Caco-2 (cell line): ENCODE results near the gene KCNIP2. TPM values are rescaled to one million over a fixed set of nuclear protein-coding genes. Genes with fewer than 3 reads are reported as not detected.

Experiments used
- BruUV-seq: library from RNA; stranded (reverse); fragments of 400-500 nt; replicated peaks from 2 replicates; lab custom pipeline; 2021; lab: Mats Ljungman, UMichigan
- CTCF ChIA-PET: fragments of 300-600 bp; sonication (Branson Sonifier 250); formaldehyde crosslinking; loops from one replicate; lab custom pipeline; 2022; ENCODE audit warnings: antibody characterized with exemption; lab: Charles Lee
- POLR2A ChIA-PET: fragments of 300-600 bp; sonication (Branson Sonifier 250); formaldehyde crosslinking; loops from one replicate; lab custom pipeline; 2022; ENCODE audit warnings: antibody characterized with exemption; lab: Charles Lee
- DNase-seq, 2 experiments: peaks; one replicate each; pipeline versions ENCODE4 v3.0.0 to v3.0.0-alpha.2; 2020 to 2022
- H3K27me3 ChIP-seq: replicated peaks from 2 replicates; pipeline ENCODE4 v1.6.0; 2011; ENCODE audit warnings: low read length; ENCODE audit not compliant: control insufficient read depth, insufficient read depth
- H3K36me3 ChIP-seq: 2 replicates; pipeline ENCODE4 v1.5.1; 2011; ENCODE audit warnings: low read length; ENCODE audit not compliant: control insufficient read depth, insufficient read depth
- H3K4me1 ChIP-seq: fragments of 250-450 bp; sonication (Bioruptor Pico); 2 replicates; pipeline ENCODE4 v1.5.1; 2020; ENCODE audit warnings: mild to moderate bottlenecking
- H3K4me3 ChIP-seq: 2 replicates; pipeline ENCODE4 v1.5.1; 2011; ENCODE audit warnings: low read depth, mild to moderate bottlenecking, control low read depth, low read length
- H3K9me3 ChIP-seq: fragments of 250-450 bp; sonication (Bioruptor Pico); 2 replicates; pipeline ENCODE4 v1.5.1; 2020; ENCODE audit warnings: mild to moderate bottlenecking, moderate library complexity
- H3K27ac Mint-ChIP-seq: one replicate; pipeline ENCODE4 v1.8.0; 2022; ENCODE audit warnings: mixed read lengths; ENCODE audit not compliant: unreplicated experiment
- H3K27me3 Mint-ChIP-seq: one replicate; pipeline ENCODE4 v1.8.0; 2022; ENCODE audit warnings: mixed read lengths; ENCODE audit not compliant: insufficient read depth, unreplicated experiment
- H3K36me3 Mint-ChIP-seq: one replicate; pipeline ENCODE4 v1.8.0; 2022; ENCODE audit warnings: mild to moderate bottlenecking, mixed read lengths; ENCODE audit not compliant: insufficient read depth, unreplicated experiment
- H3K4me1 Mint-ChIP-seq: one replicate; pipeline ENCODE4 v1.8.0; 2022; ENCODE audit warnings: low read depth, mixed read lengths; ENCODE audit not compliant: unreplicated experiment
- H3K4me3 Mint-ChIP-seq: one replicate; pipeline ENCODE4 v1.8.0; 2022; ENCODE audit warnings: mild to moderate bottlenecking, moderate library complexity, mixed read lengths; ENCODE audit not compliant: unreplicated experiment
- H3K9me3 Mint-ChIP-seq: one replicate; pipeline ENCODE4 v1.8.0; 2022; ENCODE audit warnings: mixed read lengths; ENCODE audit not compliant: unreplicated experiment
- intact Hi-C: fragments of 100-400 bp; cut with micrococcal nuclease; formaldehyde crosslinking; loops from one replicate; pipeline ENCODE4 v1.10.0; 2022; ENCODE audit not compliant: unreplicated experiment
- total RNA-seq: library from RNA; stranded (reverse); gene quantifications from 2 replicates; pipeline ENCODE4 v1.2.3, GENCODE V29; 2022
- TF ChIP-seq, protein P1 (sequence below), 2 experiments: fragments of 200-600 bp in 1 of 2; IDR thresholded peaks; 1 replicate in 1 of 2; 2 replicates in 1 of 2; pipeline versions ENCODE4 v1.5.1 to v1.8.0; 2011 to 2022; ENCODE audit warnings: antibody characterized with exemption in 1 of 2, control low read depth in 1 of 2, inconsistent platforms in 1 of 2, low read depth in 1 of 2, low read length in 1 of 2, mild to moderate bottlenecking in 1 of 2, moderate library complexity in 1 of 2; ENCODE audit not compliant: insufficient read depth in 1 of 2, severe bottlenecking in 1 of 2, unreplicated experiment in 1 of 2

KCNIP2 gene
- total RNA-seq, 1 experiment from 2014 or later: 6.1 TPM

DNA sequence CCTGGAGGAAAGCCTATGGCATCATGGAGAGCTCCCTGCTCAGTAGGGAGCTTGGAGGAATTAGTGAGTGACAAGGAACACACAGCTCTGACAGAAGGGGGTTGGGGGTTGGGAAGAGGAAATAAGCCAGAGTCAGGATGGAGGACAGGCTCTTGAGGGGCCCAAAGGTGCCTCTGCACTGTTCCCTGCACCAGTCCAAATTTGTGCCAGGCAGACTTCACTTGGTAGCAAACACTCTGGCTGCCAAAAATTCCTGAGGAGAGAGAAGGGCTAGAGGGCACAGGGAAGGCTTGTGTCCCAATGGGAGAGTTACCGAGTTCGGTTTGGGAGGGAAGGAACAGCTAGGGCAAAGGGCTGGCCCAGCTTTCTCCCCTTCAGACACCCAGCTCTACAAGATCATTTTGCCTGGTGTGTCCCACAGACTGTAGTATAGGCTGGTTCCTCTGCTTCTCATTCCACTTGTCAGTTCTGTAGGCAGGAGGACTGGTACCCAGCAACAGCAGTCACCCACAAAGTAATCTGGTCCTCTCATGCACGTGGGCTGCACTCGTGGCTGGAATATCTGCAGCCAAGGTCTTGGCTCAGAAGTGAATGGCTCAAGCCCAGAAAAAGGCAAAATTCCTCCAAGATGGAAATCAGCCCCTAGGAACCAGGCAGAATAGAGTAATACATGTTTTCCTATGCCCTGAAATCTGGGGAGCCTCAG lies 8.0 kb upstream of the KCNIP2 start:
- Mint-ChIP-seq H3K9me3 (no peaks in the 10 kb centered on the region), H3K27ac (no peak overlapping the region), H3K27me3 (no peaks in the 10 kb centered on the region), H3K36me3 (peaks cover 13% of the 10 kb centered on the region), H3K4me3 (no peak overlapping the region), H3K4me1 (no peaks in the 10 kb centered on the region)
- ChIA-PET POLR2A (no interaction called here), CTCF (interaction anchor here (0.6 to 1.2 kb wide), 2 partner anchors 11 to 142 kb away, joined by 3 to 5 read pairs; no protein-coding TSS in a partner anchor)
- TF ChIP-seq, protein P1, sequence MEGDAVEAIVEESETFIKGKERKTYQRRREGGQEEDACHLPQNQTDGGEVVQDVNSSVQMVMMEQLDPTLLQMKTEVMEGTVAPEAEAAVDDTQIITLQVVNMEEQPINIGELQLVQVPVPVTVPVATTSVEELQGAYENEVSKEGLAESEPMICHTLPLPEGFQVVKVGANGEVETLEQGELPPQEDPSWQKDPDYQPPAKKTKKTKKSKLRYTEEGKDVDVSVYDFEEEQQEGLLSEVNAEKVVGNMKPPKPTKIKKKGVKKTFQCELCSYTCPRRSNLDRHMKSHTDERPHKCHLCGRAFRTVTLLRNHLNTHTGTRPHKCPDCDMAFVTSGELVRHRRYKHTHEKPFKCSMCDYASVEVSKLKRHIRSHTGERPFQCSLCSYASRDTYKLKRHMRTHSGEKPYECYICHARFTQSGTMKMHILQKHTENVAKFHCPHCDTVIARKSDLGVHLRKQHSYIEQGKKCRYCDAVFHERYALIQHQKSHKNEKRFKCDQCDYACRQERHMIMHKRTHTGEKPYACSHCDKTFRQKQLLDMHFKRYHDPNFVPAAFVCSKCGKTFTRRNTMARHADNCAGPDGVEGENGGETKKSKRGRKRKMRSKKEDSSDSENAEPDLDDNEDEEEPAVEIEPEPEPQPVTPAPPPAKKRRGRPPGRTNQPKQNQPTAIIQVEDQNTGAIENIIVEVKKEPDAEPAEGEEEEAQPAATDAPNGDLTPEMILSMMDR (IDR thresholded peaks at IDR 0.05; ENCODE audit: insufficient read depth in 1 of 2, low read depth in 1 of 2, low read length in 1 of 2, severe bottlenecking in 1 of 2, unreplicated experiment in 1 of 2): no peak
- no peaks in the 10 kb centered on the region for H3K27me3 ChIP-seq
- no TSS peak for BruUV-seq
- intact Hi-C loops: no loop called here
- no peaks in the 10 kb centered on the region; the same call in 1 of the 2 replicates for H3K36me3 ChIP-seq
- no peaks in the 10 kb centered on the region for H3K4me1 ChIP-seq
- H3K4me3 ChIP-seq: no peak overlapping the region
- DNase-seq: no peak
- H3K9me3 ChIP-seq: no peaks in the 10 kb centered on the region

DNA sequence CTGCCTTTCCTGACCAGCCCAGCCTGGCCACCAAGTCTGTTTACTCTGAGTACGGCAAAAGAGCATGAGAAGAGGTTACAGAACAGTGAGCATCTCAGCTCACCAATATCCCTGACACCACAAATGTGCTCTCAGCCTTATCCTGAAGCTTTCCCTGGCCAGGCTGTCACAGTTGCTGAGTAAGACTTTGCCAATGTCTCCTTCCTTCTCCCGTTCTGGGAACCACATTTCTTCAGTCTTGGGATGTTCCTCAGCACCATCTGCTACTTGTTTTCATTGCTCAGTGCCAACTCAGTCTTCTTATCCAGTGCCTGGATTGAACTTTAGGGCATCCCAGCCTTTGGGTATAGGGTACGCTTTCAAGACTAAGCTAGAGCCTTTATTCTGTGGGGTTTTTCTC lies 7.1 kb upstream of the KCNIP2 start:
- CTCF ChIA-PET: interaction anchor here (0.6 kb wide), 1 partner anchor 24 kb away, joined by 3 read pairs; no protein-coding TSS in a partner anchor

DNA sequence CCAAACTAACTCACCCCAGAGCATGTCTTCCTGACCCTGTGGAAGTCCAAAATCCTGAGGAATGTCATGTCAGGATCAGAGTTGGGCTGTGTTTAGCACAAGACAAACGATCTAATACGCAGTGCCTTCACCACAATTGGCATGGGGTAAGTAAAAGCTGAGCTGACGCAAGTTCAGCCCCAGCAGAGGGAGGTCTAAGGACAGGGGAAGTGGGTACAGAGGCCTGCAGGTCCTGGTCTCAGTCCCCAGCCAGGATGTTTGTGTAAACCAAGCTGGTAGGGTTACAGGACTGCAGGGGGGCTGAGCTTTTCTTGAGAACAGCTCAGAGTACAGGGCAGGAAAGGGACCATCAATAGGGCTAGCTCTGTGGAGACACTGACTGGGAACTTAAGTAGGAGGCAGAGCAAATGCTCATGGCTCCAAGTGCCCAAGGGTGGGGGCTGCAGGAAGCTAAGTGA lies 5.3 kb upstream of the KCNIP2 start:
- Histone ChIP-seq H3K36me3 (no peaks in the 10 kb centered on the region; the same call in 1 of the 2 replicates), H3K4me1 (no peaks in the 10 kb centered on the region), H3K9me3 (no peaks in the 10 kb centered on the region), H3K27me3 (no peaks in the 10 kb centered on the region), H3K4me3 (no peak overlapping the region)
- Mint-ChIP-seq H3K27me3 (no peaks in the 10 kb centered on the region), H3K4me3 (no peak overlapping the region), H3K27ac (no peak overlapping the region), H3K36me3 (peaks cover 13% of the 10 kb centered on the region), H3K4me1 (no peaks in the 10 kb centered on the region), H3K9me3 (no peaks in the 10 kb centered on the region)
- no peak for DNase-seq
- BruUV-seq: no TSS peak
- TF ChIP-seq, protein P1 (IDR thresholded peaks at IDR 0.05; ENCODE audit: insufficient read depth in 1 of 2, low read depth in 1 of 2, low read length in 1 of 2, severe bottlenecking in 1 of 2, unreplicated experiment in 1 of 2): no peak
- ChIA-PET CTCF (interaction anchor here (0.6 to 1.7 kb wide), 3 partner anchors 13 to 161 kb away, joined by 4 to 6 read pairs (median 5); no protein-coding TSS in a partner anchor), POLR2A (interaction anchor here (0.6 kb wide), 1 partner anchor 20 kb away, joined by 3 read pairs; no protein-coding TSS in a partner anchor)
- intact Hi-C loops: no loop called here

More for the DNA sequence above, 7.1 kb upstream of the KCNIP2 start:
- H3K9me3 Mint-ChIP-seq: no peaks in the 10 kb centered on the region
- H3K27ac Mint-ChIP-seq: no peak overlapping the region
- POLR2A ChIA-PET: no interaction called here
- BruUV-seq: no TSS peak
- intact Hi-C loops: no loop called here
- Histone ChIP-seq H3K4me3 (no peak overlapping the region), H3K9me3 (no peaks in the 10 kb centered on the region), H3K4me1 (no peaks in the 10 kb centered on the region), H3K36me3 (no peaks in the 10 kb centered on the region; the same call in 1 of the 2 replicates), H3K27me3 (no peaks in the 10 kb centered on the region)
- H3K4me1 Mint-ChIP-seq: no peaks in the 10 kb centered on the region
- H3K27me3 Mint-ChIP-seq: no peaks in the 10 kb centered on the region
- no peak overlapping the region for H3K4me3 Mint-ChIP-seq
- no peak for DNase-seq
- TF ChIP-seq, protein P1 (IDR thresholded peaks at IDR 0.05; ENCODE audit: insufficient read depth in 1 of 2, low read depth in 1 of 2, low read length in 1 of 2, severe bottlenecking in 1 of 2, unreplicated experiment in 1 of 2): no peak
- peaks cover 13% of the 10 kb centered on the region for H3K36me3 Mint-ChIP-seq
